ENCODE results near the gene BAHD1.
A peak's percentile ranks its signal among the peaks of the same experiment; 100 is the strongest.

Gene BAHD1

DNA sequence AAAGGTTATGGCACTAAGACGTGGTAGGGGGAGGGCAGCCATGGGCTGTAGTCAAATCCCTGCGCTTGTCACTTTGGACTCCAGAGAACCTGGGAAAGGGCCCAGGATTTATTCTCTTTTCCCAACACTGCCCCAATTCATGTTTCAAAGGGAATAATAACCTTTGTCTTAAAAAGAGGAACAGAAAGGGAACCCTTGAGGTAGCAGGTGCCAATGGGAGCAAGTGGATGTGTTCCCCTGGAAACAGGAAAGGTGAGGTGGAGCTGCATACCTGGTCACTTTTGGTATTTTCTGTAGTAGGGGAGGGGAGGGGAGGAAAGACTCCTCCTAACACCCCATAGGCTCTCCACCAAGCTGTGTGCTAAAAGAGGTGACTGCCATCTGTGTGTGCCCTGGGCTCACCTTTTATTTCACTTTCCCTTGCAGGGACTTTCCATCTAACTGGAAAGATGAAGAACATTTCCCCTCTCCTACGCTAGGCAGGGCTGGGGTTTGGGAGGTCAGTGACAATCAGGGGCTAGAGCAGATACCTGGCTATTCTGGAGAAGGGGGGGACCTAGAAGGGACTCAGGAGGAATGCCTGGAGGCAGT, 23.9 kb downstream of the BAHD1 start:
- no peak for DNase-seq (ENCODE audit: low read depth in 1 of 2, low spot score in 1 of 2)

GRCh38 chr15:40465939-40466338, 25.2 kb downstream of the BAHD1 start:
- DNase-seq (ENCODE audit: low read depth in 1 of 2, low spot score in 1 of 2), result no peak

GRCh38 chr15:40466426-40467260, 25.9 kb downstream of the BAHD1 start:
- DNase-seq (ENCODE audit: low read depth in 1 of 2, low spot score in 1 of 2), result no peak

GRCh38 chr15:40467261-40467615, 26.5 kb downstream of the BAHD1 start:
- DNase-seq (ENCODE audit: low read depth in 1 of 2, low spot score in 1 of 2), result no peak

DNA sequence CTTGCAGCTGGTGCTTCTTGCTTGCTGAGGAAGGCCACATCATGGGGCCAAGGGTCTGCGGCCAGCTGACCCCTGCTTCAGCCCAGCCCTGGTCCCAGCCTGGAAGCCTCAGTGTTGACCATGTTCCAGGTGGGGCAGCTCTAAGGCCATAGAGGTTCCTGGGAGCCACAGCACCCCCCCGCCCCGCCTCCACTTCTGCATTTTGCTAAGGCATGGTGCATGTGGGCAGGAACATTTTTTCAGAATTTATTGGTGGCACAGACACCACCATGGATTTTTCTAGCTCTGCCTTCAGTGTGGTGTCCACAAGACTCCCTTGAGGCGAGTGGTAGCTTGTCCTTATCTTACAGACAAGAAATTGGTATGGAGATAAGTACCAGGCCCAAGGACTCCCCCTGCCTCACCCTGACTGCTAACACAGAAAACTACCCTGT, 28.2 kb downstream of the BAHD1 start:
- no peak for DNase-seq (ENCODE audit: low read depth in 1 of 2, low spot score in 1 of 2)

DNA sequence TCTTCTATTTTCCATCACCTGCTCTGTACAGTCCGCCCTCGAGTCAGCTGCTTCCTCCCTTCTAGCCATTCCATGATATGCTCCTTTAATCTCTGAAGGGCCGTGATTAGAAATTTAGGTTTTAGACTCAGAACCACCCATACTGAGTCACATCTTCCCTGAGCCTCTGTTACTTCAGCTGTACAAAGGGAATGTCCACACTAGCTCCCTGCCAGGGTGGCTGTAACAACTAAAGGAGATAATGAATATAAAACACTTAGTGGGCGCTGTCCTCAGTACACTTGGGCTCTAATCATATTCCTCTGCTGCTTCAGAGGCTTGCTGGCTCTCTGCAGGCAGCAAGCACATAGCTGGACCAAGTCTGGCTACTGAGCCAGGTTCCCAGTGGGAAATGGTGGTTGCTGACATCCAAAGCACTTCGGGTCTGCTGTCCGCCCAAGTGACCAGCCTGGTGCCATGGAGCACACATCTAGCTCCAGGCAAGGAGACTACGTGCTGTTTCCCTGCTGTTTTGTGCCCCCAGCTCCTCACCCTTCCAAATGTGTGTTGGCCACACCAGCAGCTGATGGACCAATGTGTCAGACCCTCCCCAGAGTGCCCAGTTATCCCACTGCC, 29.1 kb downstream of the BAHD1 start:
- no peak for DNase-seq (ENCODE audit: low read depth in 1 of 2, low spot score in 1 of 2)

- peak; percentile 18 to 29 for DNase-seq (ENCODE audit: low read depth in 1 of 2, low spot score in 1 of 2)
Measured at GRCh38 chr15:40470423-40471104, 29.8 kb downstream of the BAHD1 start, which contains the start of gene CHST14. Gene CHST14 (plus strand): TSS chr15:40470984. CDS start chr15:40471214, 230 bp downstream.

GRCh38 chr15:40471105-40471807, 30.5 kb downstream of the BAHD1 start:
- DNase-seq (ENCODE audit: low read depth in 1 of 2, low spot score in 1 of 2), result no peak

DNA sequence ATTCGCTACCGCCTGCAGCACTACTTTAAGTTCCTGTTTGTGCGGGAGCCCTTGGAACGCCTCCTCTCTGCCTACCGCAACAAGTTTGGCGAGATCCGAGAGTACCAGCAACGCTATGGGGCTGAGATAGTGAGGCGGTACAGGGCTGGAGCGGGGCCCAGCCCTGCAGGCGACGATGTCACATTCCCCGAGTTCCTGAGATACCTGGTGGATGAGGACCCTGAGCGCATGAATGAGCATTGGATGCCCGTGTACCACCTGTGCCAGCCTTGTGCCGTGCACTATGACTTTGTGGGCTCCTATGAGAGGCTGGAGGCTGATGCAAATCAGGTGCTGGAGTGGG, 31.0 kb downstream of the BAHD1 start:
- no peak for DNase-seq (ENCODE audit: low read depth in 1 of 2, low spot score in 1 of 2)

DNA sequence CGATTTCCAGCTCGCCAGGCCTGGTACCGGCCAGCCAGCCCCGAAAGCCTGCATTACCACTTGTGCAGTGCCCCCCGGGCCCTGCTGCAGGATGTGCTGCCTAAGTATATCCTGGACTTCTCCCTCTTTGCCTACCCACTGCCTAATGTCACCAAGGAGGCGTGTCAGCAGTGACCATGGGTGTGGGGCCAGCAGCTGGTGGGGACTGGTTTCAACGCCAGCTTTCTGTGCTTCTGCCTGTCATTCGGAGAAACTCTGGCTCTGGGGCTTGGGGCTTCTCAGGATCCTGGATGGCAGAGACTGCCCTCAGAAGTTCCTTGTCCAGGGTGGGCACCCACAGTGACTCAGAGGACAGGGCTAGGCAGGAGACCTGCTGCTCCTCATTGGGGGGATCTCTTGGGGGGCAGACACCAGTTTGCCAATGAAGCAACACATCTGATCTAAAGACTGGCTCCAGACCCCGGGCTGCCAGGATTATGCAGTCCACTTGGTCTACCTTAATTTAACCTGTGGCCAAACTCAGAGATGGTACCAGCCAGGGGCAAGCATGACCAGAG, 31.5 kb downstream of the BAHD1 start:
- no peak for DNase-seq (ENCODE audit: low read depth in 1 of 2, low spot score in 1 of 2)

DNA sequence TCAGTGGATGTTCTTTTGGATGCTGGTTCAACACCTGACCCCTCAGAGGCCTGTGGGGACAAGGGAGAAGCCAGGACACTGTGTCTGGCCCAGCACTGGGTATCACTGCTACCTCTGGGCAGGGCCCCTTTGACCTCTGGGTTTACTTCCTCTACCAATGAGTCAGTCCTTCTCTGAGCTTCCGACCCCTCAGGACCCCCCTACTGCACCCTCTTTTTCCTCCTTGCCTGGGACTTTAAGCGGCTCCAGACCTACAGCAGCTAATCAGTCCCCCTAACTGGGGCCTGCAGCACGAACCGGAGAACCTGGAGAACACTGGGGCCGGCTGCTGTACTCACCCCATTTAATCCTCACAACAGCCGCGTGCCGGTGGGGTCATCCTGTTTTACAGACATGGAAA, 33.8 kb downstream of the BAHD1 start:
- no peak for DNase-seq (ENCODE audit: low read depth in 1 of 2, low spot score in 1 of 2)

DNA sequence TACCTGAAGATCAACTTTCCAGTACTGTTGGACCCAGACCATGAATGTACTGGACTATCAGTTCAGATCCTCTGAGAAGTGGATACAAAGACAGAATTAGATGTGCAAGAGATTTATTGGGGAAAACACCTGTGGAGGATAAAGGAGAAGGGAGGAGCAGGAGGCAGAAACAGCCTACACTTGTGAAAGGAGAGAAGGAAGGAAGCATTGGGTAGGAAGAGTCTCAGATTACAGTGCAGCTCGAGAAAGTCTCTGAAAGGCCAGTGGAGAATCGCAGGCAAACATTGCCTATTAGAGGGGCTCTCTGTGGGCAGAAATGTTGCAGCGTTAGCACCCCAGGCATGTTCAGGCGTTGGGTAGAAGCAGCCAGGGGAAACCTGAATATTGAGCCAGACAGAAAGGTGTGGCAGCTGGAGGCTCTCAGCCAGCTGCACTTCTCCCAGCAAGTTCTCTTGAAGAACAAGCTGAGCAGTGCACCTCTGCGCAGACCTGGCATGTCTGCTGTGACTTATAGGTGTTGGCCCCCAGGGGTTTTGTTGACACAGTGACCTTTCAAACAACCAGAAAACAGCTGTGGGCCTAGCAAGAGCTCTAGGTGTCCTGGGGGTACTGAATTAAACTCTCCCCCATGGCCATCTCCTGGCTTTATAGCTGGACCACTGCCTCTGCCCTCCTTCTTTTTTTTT, 37.0 kb downstream of the BAHD1 start:
- DNase-seq (ENCODE audit: low read depth in 1 of 2, low spot score in 1 of 2), result no peak

DNA sequence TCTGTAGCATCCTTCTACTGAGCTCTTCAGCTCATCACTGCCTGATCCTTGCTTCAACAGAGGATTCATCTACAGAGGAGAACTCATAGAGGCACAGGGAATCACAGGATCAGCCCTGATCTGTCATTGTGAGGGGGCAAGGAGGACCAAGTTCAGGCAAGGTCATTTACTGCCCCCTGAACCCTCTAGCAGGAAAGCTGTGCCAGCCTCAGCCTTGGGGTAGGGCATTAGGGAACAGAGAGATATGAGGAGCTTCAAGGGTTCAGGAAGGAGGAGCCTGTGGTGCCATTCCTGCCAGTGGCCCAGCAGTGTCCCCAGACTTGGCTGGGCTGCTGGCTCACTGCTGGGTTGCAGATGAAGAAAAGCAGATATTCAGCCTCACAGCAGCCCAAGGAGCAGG, 38.3 kb downstream of the BAHD1 start:
- no peak for DNase-seq (ENCODE audit: low read depth in 1 of 2, low spot score in 1 of 2)

DNA sequence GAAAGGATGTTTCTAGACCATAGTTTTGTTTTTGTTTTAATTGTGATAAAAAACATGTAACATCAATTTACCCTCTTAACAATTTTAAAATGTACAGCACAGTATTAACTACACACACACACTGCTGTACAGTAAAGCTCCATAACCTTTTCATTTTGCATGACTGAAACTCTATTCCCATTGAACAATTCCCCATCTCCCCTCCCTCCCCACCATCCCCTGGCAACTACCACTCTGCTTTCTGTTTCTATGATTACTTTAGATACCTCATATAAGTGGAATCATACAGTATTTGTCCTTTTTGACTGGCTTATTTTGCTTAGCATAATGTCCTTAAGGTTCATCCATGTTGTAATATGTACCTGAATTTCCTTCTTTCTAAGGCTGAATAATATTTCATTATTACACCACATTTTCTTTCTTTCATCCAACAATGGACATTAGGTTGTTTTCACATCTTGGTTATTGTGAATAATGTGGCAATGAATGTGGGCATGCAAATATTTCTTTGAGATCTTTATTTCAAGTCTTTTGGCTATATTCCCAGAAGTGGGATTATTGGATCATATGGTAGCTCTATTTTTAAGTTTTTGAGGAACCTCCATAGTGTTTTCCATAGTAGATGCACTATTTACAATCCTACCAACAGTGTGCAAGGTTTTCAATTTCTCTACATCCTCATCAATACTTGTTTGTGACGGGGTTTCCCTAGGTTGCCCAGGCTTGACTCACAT, 40.8 kb downstream of the BAHD1 start:
- no peak for DNase-seq (ENCODE audit: low read depth in 1 of 2, low spot score in 1 of 2)

DNA sequence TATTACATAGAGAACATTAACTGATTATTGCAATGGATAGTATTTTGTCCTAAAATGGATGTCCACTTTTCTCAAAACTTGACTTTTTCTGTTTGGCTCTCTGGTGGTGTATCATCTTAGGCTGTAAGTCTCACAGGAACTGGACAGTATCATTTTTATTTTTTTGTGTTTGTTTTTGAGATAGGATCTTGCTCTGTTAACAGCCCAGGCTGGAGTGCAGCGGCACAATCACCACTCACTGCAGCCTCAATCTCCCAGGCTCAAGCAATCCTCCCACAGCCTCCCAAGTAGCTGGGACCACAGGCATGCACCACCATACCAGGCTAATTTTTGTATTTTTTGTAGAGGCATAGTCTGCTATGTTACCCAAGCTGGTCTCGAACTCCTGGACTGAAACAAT, 43.2 kb downstream of the BAHD1 start:
- DNase-seq (ENCODE audit: low read depth in 1 of 2, low spot score in 1 of 2), result no peak

DNA sequence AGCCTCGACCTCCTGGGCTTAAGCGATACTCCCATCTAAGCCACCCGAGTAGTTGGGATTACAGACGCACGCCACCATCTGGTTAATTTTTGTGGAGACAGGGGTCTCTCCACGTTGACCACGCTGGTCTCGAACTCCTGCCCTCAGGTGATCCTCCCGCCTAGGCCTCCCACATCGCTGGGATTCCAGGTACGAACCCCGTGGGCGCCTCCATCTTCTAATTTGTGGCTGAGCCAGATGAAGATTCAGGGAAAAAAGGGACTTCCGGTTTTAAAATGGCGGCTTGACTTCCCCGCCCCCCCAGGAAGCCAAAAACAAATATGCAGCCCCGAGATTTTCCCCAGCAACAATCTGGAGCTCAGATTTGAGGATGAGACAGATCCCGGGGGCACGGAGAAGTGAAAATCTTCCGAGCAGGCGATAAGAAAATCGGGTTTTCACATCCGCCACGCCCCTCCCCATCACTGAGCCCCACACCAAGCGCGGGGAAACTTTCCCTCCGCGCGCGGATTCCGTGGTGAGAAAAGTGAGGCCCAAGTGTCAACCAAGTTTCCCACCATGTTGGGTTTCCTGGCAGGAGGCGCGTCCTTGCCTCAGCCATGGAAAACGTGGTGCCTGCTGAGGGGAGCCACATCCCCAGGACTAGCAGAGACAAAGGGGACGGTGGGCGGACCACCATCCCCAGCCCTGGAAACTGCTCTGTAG, 45.5 kb downstream of the BAHD1 start:
- DNase-seq (ENCODE audit: low read depth in 1 of 2, low spot score in 1 of 2), result no peak

DNA sequence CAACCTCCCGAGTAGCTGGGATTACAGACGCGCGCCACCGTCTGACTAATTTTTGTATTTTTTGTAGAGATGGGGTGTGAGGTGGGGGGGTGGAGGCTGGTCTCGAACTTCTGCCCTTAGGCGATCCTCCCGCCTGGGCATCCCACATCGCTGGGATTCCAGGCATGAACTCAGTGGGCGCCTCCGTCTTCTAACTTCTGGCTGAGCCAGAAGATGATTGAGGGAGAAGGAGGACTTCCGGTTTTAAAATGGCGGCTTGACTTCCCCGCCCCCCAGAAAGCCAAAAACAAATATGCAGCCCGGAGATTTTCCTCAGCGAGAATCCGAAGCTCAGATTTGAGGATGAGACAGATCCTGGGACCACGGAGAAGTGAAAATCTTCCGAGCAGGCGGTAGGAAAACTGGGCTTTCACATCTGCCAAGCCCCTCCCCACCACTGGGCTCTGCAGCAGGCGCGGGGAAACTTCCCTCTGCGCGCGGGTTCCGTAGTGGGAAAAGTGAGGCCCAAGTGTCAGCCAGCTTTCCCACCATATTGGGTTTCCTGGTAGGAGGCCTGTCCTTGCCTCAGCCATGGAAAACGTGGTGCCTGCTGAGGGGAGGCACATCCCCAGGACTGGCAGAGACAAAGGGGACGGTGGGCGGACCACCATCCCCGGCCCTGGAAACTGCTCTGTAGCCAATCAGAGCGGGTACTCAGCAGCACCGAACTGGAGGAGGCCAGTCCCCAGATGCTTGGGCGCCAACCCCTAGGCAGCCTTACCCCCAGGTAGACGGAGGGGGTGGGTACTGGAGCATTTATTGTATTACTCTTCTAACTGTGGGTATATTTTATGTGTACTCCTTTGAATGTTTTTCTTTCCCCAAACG, 47.3 kb downstream of the BAHD1 start:
- no peak for DNase-seq (ENCODE audit: low read depth in 1 of 2, low spot score in 1 of 2)
